RWPE2 (cell line): Measurements from ENCODE around the gene TMEM175.

Source experiments
- ATAC-seq: fragments of 200-7000 bp; cut with Tn5 transposase; 3 replicates; pipeline ENCODE4 v1.9.1; 2021; ENCODE audit warnings: low read depth
- DNase-seq: peaks from one replicate; pipeline ENCODE4 v3.0.0-alpha.2; 2020; ENCODE audit warnings: low spot score
- H3K27ac ChIP-seq: fragments of 450-650 bp; 2 replicates; pipeline ENCODE4 v1.5.1; 2017; ENCODE audit warnings: mild to moderate bottlenecking; ENCODE audit not compliant: poor library complexity, severe bottlenecking
- H3K27me3 ChIP-seq: fragments of 250-450 bp; sonication (Bioruptor Pico); 2 replicates; pipeline ENCODE4 v1.5.1; 2021; ENCODE audit warnings: mild to moderate bottlenecking, moderate library complexity; ENCODE audit not compliant: insufficient read depth, poor library complexity, severe bottlenecking
- H3K36me3 ChIP-seq: fragments of 250-450 bp; sonication (Bioruptor Pico); 2 replicates; pipeline ENCODE4 v1.5.1; 2020; ENCODE audit warnings: low read depth, mild to moderate bottlenecking, moderate library complexity
- H3K4me1 ChIP-seq: fragments of 250-450 bp; sonication (Bioruptor Pico); 2 replicates; pipeline ENCODE4 v1.5.1; 2021; ENCODE audit warnings: mild to moderate bottlenecking, moderate library complexity; ENCODE audit not compliant: insufficient read depth, poor library complexity, severe bottlenecking
- H3K4me3 ChIP-seq: fragments of 250-450 bp; sonication (Bioruptor Pico); 2 replicates; pipeline ENCODE4 v1.5.1; 2021; ENCODE audit warnings: mild to moderate bottlenecking, moderate library complexity; ENCODE audit not compliant: severe bottlenecking
- H3K9me3 ChIP-seq: fragments of 250-450 bp; sonication (Bioruptor Pico); 2 replicates; pipeline ENCODE4 v1.5.1; 2021; ENCODE audit warnings: mild to moderate bottlenecking, moderate library complexity; ENCODE audit not compliant: severe bottlenecking
- TF ChIP-seq, protein P1 (sequence below): fragments of 450-650 bp; IDR thresholded peaks from one replicate; pipeline ENCODE4 v1.5.1; 2017; ENCODE audit warnings: mild to moderate bottlenecking, moderate library complexity; ENCODE audit not compliant: poor library complexity, severe bottlenecking

The TMEM175 gene, protein sequence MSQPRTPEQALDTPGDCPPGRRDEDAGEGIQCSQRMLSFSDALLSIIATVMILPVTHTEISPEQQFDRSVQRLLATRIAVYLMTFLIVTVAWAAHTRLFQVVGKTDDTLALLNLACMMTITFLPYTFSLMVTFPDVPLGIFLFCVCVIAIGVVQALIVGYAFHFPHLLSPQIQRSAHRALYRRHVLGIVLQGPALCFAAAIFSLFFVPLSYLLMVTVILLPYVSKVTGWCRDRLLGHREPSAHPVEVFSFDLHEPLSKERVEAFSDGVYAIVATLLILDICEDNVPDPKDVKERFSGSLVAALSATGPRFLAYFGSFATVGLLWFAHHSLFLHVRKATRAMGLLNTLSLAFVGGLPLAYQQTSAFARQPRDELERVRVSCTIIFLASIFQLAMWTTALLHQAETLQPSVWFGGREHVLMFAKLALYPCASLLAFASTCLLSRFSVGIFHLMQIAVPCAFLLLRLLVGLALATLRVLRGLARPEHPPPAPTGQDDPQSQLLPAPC

DNA sequence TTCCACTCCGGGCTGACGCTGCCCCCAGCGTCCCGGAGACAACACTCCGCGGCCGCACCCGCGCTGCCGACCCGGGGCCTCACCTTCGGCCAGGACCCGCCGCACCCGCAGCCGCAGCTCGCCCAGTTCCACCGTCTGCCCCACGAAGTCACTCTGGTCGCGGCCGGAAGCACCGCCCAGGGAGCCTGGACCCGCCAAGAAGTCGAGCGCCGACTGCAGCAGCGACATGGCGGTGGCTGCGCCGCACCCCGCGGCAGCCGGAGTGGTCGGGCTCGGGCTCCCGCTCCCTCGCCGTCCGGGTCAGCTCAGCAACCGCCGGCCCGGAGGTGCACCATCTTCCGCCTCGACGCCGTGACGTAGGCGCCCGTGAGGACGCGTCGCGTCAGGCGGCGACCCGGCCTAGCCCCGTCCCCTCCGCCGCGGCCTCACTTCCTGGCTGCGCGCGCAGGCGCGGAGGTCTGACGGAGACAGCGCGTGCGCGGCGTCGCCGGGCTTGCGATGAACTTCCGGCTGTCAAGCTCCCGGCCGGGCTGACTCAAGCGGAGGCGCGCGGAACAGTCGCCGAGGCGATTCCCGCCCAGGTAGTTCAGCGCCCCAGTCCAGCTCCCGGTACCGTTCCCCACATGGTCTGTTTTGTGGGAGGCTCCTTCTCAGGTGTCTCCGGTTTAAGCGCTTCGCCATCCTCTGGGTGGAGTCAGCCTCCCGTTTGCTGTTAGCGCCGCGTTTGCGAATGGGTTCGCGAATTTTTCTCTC lies at the start of gene TMEM175, which contains the start of gene GAK:
TSS of gene TMEM175 (plus strand) at position 501 of the 753 bp plus-strand sequence. CDS start 15,280 bp downstream, outside the sequence.
TSS of gene GAK (minus strand) at position 357 of the 753 bp plus-strand sequence. CDS start at position 228, 129 bp downstream.
- Histone ChIP-seq H3K4me3 (peak within 1 kb of the TSS; percentile 98), H3K4me1 (peaks cover 17% of the 10 kb centered on the region), H3K9me3 (no peaks in the 10 kb centered on the region), H3K27me3 (no peaks in the 10 kb centered on the region), H3K36me3 (no peaks in the 10 kb centered on the region), H3K27ac (peak within 1 kb of the TSS; percentile 48)
- DNase-seq = peak; percentile 92
- TF ChIP-seq, protein P1, sequence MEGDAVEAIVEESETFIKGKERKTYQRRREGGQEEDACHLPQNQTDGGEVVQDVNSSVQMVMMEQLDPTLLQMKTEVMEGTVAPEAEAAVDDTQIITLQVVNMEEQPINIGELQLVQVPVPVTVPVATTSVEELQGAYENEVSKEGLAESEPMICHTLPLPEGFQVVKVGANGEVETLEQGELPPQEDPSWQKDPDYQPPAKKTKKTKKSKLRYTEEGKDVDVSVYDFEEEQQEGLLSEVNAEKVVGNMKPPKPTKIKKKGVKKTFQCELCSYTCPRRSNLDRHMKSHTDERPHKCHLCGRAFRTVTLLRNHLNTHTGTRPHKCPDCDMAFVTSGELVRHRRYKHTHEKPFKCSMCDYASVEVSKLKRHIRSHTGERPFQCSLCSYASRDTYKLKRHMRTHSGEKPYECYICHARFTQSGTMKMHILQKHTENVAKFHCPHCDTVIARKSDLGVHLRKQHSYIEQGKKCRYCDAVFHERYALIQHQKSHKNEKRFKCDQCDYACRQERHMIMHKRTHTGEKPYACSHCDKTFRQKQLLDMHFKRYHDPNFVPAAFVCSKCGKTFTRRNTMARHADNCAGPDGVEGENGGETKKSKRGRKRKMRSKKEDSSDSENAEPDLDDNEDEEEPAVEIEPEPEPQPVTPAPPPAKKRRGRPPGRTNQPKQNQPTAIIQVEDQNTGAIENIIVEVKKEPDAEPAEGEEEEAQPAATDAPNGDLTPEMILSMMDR = no peak
- ATAC-seq = peak; percentile 93

- TF ChIP-seq, protein P1 = no peak
- Histone ChIP-seq H3K4me3 (no peak overlapping the region), H3K27me3 (no peaks in the 10 kb centered on the region), H3K36me3 (peaks cover 13% of the 10 kb centered on the region), H3K4me1 (no peaks in the 10 kb centered on the region), H3K27ac (no peak overlapping the region), H3K9me3 (no peaks in the 10 kb centered on the region)
- DNase-seq = no peak
- ATAC-seq = no peak
Observed at GRCh38 chr4:882646-883045, 49.6 kb upstream of the TMEM175 start.

GRCh38 chr4:883377-884095 lies 48.7 kb upstream of the TMEM175 start:
- TF ChIP-seq, protein P1 = no peak
- no peak overlapping the region for H3K27ac ChIP-seq
- ATAC-seq (no peak), DNase-seq (no peak)
- H3K36me3 ChIP-seq = peaks cover 9% of the 10 kb centered on the region
- H3K4me1 ChIP-seq = no peaks in the 10 kb centered on the region
- H3K27me3 ChIP-seq = no peaks in the 10 kb centered on the region
- no peaks in the 10 kb centered on the region for H3K9me3 ChIP-seq
- H3K4me3 ChIP-seq = no peak overlapping the region

- H3K4me3 ChIP-seq = no peak overlapping the region
- H3K4me1 ChIP-seq = no peaks in the 10 kb centered on the region
- no peak for ATAC-seq
- TF ChIP-seq, protein P1 = no peak
- no peak overlapping the region for H3K27ac ChIP-seq
- no peaks in the 10 kb centered on the region for H3K27me3 ChIP-seq
- no peaks in the 10 kb centered on the region for H3K9me3 ChIP-seq
- DNase-seq = no peak
- peaks cover 9% of the 10 kb centered on the region for H3K36me3 ChIP-seq
Observed at GRCh38 chr4:884259-884658, 48.0 kb upstream of the TMEM175 start.
